ENCODE measurements around the gene ZNF785.

DNA sequence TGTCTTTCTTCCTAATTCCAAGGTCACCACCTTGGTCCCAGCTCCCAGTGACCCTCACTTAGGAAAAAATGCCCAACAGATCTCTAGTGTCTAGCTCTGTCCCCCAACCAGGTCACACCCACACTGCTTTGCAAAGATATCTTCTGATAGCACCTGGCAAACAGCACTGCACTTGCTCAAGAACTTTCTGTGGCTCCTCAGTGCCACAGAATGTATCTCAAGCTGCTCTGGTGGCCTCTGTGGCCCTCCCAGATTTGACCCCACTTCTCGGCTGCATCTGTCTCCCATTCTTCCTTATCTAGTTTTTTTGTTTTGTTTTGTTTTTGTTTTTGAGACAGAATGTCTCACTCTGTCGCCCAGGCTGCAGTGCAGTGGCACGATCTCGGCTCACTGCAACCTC lies 19.0 kb downstream of the ZNF785 start:
- TF ChIP-seq POLR2AphosphoS5 (IDR thresholded peaks at IDR 0.05; ENCODE audit: low read depth) (no peak), EZH2 (IDR thresholded peaks at IDR 0.05; ENCODE audit: low read depth, unreplicated experiment) (no peak), ZNF114 (CRISPR knock-in tag; IDR thresholded peaks at IDR 0.05) (no peak)
- TF ChIP-seq, protein P1, sequence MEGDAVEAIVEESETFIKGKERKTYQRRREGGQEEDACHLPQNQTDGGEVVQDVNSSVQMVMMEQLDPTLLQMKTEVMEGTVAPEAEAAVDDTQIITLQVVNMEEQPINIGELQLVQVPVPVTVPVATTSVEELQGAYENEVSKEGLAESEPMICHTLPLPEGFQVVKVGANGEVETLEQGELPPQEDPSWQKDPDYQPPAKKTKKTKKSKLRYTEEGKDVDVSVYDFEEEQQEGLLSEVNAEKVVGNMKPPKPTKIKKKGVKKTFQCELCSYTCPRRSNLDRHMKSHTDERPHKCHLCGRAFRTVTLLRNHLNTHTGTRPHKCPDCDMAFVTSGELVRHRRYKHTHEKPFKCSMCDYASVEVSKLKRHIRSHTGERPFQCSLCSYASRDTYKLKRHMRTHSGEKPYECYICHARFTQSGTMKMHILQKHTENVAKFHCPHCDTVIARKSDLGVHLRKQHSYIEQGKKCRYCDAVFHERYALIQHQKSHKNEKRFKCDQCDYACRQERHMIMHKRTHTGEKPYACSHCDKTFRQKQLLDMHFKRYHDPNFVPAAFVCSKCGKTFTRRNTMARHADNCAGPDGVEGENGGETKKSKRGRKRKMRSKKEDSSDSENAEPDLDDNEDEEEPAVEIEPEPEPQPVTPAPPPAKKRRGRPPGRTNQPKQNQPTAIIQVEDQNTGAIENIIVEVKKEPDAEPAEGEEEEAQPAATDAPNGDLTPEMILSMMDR (conservative IDR thresholded peaks at IDR 0.05; ENCODE audit: low read depth in 2 of 2), result no peak
